Vagina (tissue), 2 donors: ENCODE data around the gene NKAIN2. TPM values are rescaled to one million over a fixed set of nuclear protein-coding genes. Genes with fewer than 3 reads are reported as not detected.

Experiments
- DNase-seq, 2 donors: peaks; one replicate each; pipeline ENCODE4 v3.0.0-alpha.2; 2017; ENCODE audit errors: extremely low spot score in 2 of 2
- H3K27ac ChIP-seq: fragments of 200-600 bp; sonication (generic); one replicate; pipeline ENCODE4 v1.5.1; 2019
- H3K27me3 ChIP-seq: fragments of 200-600 bp; sonication (generic); one replicate; pipeline ENCODE4 v1.5.1; 2019
- H3K36me3 ChIP-seq, 2 donors: fragments of 200-600 bp; sonication (generic); one replicate each; pipeline ENCODE4 v1.5.1; 2017 to 2019
- H3K4me1 ChIP-seq: fragments of 200-600 bp; sonication (generic); one replicate; pipeline ENCODE4 v1.5.1; 2019
- H3K4me3 ChIP-seq, 2 donors: fragments of 200-600 bp; sonication (generic); 1 replicate in 1 of 2; 2 replicates in 1 of 2; pipeline ENCODE4 v1.5.1; 2016 to 2019
- H3K9me3 ChIP-seq: fragments of 200-600 bp; sonication (generic); one replicate; pipeline ENCODE4 v1.5.1; 2019
- POLR2A ChIP-seq, 2 donors: fragments of 450-650 bp; IDR thresholded peaks; one replicate each; pipeline ENCODE4 v1.6.1; 2017; ENCODE audit warnings: antibody characterized with exemption in 2 of 2, mild to moderate bottlenecking in 2 of 2, moderate library complexity in 2 of 2
- POLR2AphosphoS5 ChIP-seq, 2 donors: sonication (generic); formaldehyde crosslinking; IDR thresholded peaks; one replicate each; pipeline ENCODE4 v1.9.0; 2017; ENCODE audit warnings: antibody characterized with exemption in 2 of 2, mild to moderate bottlenecking in 2 of 2, low read depth in 1 of 2; ENCODE audit not compliant: insufficient read depth in 1 of 2
- intact Hi-C: fragments of 100-400 bp; cut with DNase I; formaldehyde crosslinking; loops from one replicate; pipeline ENCODE4 v1.15.1; 2023
- total RNA-seq: library from RNA; depleted of rRNA; stranded (reverse); fragments of >200 nt; gene quantifications from one replicate; pipeline ENCODE4 v1.2.3, GENCODE V29; 2016
- TF ChIP-seq, protein P1 (sequence below), 3 experiments: fragments of 450-650 bp in 2 of 3; fragments of 200-600 bp in 1 of 3; sonication (generic) in 1 of 3; IDR thresholded peaks; one replicate each; pipeline ENCODE4 v1.5.1; 2017 to 2019; ENCODE audit warnings: antibody characterized with exemption in 3 of 3, mild to moderate bottlenecking in 2 of 3, moderate library complexity in 2 of 3

Gene NKAIN2
- total RNA-seq, 1 donor from 2014 or later: not detected

DNA sequence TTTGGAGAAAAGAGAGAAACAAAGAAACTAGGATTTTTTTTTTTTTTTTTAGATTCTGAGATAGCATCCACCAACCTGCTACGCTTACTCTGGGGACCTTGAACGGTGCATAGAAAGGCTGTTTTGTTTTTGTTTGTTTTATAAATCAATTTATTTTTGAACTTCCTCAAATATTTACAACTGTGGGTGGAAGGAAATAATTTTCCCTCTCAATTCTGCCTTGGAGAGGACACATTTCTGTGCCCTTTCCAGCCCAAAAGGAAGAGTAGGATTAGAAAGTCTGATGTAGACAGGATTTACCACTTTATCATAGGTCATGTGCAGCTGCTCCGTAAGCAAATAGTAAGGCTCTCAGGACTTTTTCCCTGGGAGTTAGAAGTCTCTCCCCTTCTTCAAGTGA, 190.5 kb downstream of the NKAIN2 start:
- H3K4me1 ChIP-seq: no peaks in the 10 kb centered on the region
- no peaks in the 10 kb centered on the region for H3K9me3 ChIP-seq
- no peaks in the 10 kb centered on the region for H3K36me3 ChIP-seq
- no peak for DNase-seq
- intact Hi-C loops: no loop called here
- H3K27ac ChIP-seq: no peak overlapping the region
- H3K4me3 ChIP-seq: no peak overlapping the region
- no peaks in the 10 kb centered on the region for H3K27me3 ChIP-seq
- TF ChIP-seq, protein P1, sequence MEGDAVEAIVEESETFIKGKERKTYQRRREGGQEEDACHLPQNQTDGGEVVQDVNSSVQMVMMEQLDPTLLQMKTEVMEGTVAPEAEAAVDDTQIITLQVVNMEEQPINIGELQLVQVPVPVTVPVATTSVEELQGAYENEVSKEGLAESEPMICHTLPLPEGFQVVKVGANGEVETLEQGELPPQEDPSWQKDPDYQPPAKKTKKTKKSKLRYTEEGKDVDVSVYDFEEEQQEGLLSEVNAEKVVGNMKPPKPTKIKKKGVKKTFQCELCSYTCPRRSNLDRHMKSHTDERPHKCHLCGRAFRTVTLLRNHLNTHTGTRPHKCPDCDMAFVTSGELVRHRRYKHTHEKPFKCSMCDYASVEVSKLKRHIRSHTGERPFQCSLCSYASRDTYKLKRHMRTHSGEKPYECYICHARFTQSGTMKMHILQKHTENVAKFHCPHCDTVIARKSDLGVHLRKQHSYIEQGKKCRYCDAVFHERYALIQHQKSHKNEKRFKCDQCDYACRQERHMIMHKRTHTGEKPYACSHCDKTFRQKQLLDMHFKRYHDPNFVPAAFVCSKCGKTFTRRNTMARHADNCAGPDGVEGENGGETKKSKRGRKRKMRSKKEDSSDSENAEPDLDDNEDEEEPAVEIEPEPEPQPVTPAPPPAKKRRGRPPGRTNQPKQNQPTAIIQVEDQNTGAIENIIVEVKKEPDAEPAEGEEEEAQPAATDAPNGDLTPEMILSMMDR (IDR thresholded peaks at IDR 0.05): no peak
- TF ChIP-seq POLR2A (IDR thresholded peaks at IDR 0.05) (no peak), POLR2AphosphoS5 (IDR thresholded peaks at IDR 0.05; ENCODE audit: insufficient read depth in 1 of 2, low read depth in 1 of 2) (no peak)

DNA sequence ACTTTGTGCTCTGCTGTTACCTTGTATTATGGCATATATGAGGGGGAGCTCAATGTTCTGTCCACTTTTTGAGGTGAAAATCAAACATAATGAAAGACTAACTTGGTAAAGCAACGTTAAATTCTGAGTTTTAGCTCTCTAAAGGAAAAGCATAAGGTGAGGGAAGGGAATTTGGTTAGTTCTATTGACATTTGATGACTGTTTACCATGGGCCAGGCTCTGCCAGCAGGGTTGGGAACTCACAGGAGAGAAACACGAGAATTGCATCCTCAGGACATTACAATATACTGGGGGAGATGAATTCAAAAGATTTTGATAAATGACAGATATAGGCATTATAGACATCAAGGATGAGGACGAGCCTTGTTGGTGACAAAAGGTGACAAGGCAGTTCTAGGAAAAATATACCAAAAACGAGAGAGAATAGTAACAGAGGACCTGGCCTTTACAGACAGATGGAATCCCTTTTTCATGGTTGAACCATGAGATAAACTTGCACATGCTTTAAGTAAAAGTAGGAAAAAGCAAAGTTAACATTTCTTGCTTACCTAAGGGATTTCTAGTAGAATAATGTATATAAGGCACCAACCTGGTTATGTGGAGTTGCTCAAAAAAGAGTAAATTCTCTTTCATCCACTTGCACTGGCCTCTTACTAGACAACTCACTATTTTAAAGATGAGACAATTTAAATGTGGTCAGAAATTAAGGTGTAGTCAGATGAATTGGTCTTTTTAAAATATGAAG, 191.4 kb downstream of the NKAIN2 start:
- intact Hi-C loops: no loop called here
- Histone ChIP-seq H3K27me3 (no peaks in the 10 kb centered on the region), H3K27ac (no peak overlapping the region), H3K36me3 (no peaks in the 10 kb centered on the region), H3K9me3 (no peaks in the 10 kb centered on the region), H3K4me3 (no peak overlapping the region), H3K4me1 (no peaks in the 10 kb centered on the region)
- TF ChIP-seq POLR2AphosphoS5 (IDR thresholded peaks at IDR 0.05; ENCODE audit: insufficient read depth in 1 of 2, low read depth in 1 of 2) (no peak), POLR2A (IDR thresholded peaks at IDR 0.05) (no peak)
- TF ChIP-seq, protein P1 (IDR thresholded peaks at IDR 0.05): no peak
- DNase-seq: no peak

DNA sequence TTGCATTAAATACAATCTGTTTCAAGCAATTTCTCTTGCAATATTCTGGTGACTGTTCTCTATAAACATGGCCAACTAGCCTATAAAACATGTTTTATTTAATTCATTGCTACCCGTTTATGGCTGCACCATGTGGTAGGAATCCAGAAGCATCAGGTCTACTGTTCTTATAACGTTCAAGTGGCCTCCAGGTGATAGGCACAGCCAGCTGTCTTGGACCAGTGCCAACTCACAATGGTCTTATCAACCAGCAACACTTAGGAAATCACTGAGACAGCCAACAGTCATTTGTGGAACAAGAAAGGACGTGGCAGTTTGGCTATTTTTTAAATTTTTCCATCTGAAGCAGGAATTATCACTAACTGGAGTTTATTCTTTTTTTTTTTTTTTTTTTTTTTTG, 193.6 kb downstream of the NKAIN2 start:
- no peak overlapping the region for H3K27ac ChIP-seq
- H3K9me3 ChIP-seq: no peaks in the 10 kb centered on the region
- TF ChIP-seq POLR2AphosphoS5 (IDR thresholded peaks at IDR 0.05; ENCODE audit: insufficient read depth in 1 of 2, low read depth in 1 of 2) (no peak), POLR2A (IDR thresholded peaks at IDR 0.05) (no peak)
- TF ChIP-seq, protein P1 (IDR thresholded peaks at IDR 0.05): no peak
- no peaks in the 10 kb centered on the region for H3K36me3 ChIP-seq
- no peak for DNase-seq
- H3K4me3 ChIP-seq: no peak overlapping the region
- no peaks in the 10 kb centered on the region for H3K4me1 ChIP-seq
- intact Hi-C loops: no loop called here
- no peaks in the 10 kb centered on the region for H3K27me3 ChIP-seq

DNA sequence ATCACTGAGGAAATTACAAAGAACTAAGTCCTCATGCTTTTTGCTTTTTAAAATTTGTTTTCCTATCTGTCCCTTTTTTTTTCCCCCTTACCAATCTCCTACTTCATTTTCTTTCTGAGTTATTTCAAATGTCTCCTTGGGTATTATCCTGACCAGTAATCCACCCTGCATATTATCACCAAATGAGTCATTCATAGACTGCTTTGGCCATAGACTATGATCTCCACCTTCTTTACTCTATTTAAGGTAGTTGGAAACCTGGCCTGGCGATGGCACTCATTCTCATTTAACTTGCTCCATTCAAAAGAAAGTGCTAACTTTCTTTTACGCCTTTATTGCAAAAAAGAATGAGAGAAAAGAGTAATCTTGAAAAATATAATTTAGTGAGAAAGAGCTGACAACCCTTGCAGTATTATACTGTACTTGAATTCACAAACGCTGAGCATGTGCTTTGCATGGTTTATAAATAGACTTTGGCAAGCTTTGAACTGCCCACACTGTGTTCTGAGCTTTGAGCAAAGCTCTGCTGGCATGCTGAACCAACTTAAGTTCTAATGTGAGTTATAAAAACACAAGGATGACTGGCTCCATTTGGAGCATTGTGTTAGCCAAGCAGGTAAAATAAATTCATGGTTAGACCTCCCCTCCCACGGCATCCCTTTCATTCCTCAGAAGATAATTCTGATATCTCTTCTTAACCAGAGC, 198.9 kb downstream of the NKAIN2 start:
- Histone ChIP-seq H3K4me3 (no peak overlapping the region), H3K36me3 (no peaks in the 10 kb centered on the region), H3K9me3 (no peaks in the 10 kb centered on the region), H3K27me3 (no peaks in the 10 kb centered on the region), H3K4me1 (no peaks in the 10 kb centered on the region), H3K27ac (no peak overlapping the region)
- intact Hi-C loops: no loop called here
- no peak for TF ChIP-seq POLR2AphosphoS5 (IDR thresholded peaks at IDR 0.05; ENCODE audit: insufficient read depth in 1 of 2, low read depth in 1 of 2)
- no peak for TF ChIP-seq POLR2A (IDR thresholded peaks at IDR 0.05)
- TF ChIP-seq, protein P1 (IDR thresholded peaks at IDR 0.05): no peak
- no peak for DNase-seq

DNA sequence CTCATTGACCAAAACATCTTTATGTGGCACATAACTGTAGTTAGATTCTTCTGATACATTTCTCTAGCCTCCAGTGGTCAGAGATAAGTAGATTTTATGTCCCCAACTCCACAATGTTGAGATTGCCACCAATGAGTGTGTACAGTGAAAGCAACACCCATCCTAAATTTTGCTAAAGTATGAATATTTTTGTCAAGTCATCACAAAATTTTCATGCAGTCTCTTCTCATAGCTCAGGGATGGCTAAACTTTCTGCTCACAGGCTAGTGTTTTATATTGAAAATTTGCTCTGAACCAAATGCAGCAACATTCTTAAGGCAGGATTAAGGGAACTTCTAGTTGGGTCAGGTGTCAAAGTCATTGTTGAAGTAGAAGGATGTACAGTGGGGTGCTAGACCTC, 203.6 kb downstream of the NKAIN2 start:
- DNase-seq: no peak
- TF ChIP-seq POLR2A (IDR thresholded peaks at IDR 0.05) (no peak), POLR2AphosphoS5 (IDR thresholded peaks at IDR 0.05; ENCODE audit: insufficient read depth in 1 of 2, low read depth in 1 of 2) (no peak)
- TF ChIP-seq, protein P1 (IDR thresholded peaks at IDR 0.05): no peak
- H3K36me3 ChIP-seq: no peaks in the 10 kb centered on the region

More for the DNA sequence above, 203.6 kb downstream of the NKAIN2 start:
- Histone ChIP-seq H3K4me1 (no peaks in the 10 kb centered on the region), H3K4me3 (no peak overlapping the region), H3K27me3 (no peaks in the 10 kb centered on the region), H3K27ac (no peak overlapping the region), H3K9me3 (no peaks in the 10 kb centered on the region)
- intact Hi-C loops: no loop called here
